A549 (cell line): ENCODE results near the gene ANKRD24. TPM values are rescaled to one million over a fixed set of nuclear protein-coding genes. Genes with fewer than 3 reads are reported as not detected.
"Not testable (repeated sequence)": the region's sequence is repeated elsewhere in the genome, so short reads cannot be mapped to it uniquely, and the experiment has no call there.

Experiments
- ATAC-seq, 2 experiments: fragments of 200-7000 bp in 1 of 2; fragments of >200 bp in 1 of 2; cut with Nextera tagmentation in 1 of 2; cut with Tn5 transposase in 1 of 2; 3 replicates each; pipeline versions ENCODE4 v1.8.0 to v1.9.1; 2018 to 2020; ENCODE audit warnings: mild to moderate bottlenecking in 1 of 2, moderate library complexity in 1 of 2
- CTCF ChIA-PET: fragments of 300-600 bp; sonication (Branson Sonifier 250); formaldehyde crosslinking; extraction: SDS; loops from one replicate; lab custom pipeline; 2021; ENCODE audit warnings: antibody characterized with exemption, inconsistent platforms; lab: Yijun Ruan, JAX
- POLR2A ChIA-PET: fragments of 350-600 bp; formaldehyde crosslinking; extraction: SDS; loops from one replicate; lab custom pipeline; 2021; ENCODE audit warnings: antibody characterized with exemption, inconsistent platforms; lab: Yijun Ruan, JAX
- DNase-seq, 2 experiments: peaks; one replicate each; pipeline versions ENCODE4 v3.0.0 to v3.0.0-alpha.2; 2011 to 2016; ENCODE audit warnings: low read depth in 1 of 2, low spot score in 1 of 2
- FAIRE-seq: peaks from 2 replicates; lab custom pipeline; 2011; peaks lifted over from hg19 to GRCh38; lab: Jason Lieb, UNC
- H3K27ac ChIP-seq, 2 experiments: fragments of >200 bp; sonication (Bioruptor Twin); formaldehyde crosslinking; 3 replicates each; pipeline ENCODE4 v1.5.1; 2016 to 2017
- H3K4me1 ChIP-seq: fragments of >200 bp; sonication (Bioruptor Twin); formaldehyde crosslinking; 3 replicates; pipeline ENCODE4 v1.6.1; 2016
- H3K4me2 ChIP-seq: fragments of >200 bp; sonication (Bioruptor Twin); formaldehyde crosslinking; 3 replicates; pipeline ENCODE4 v1.6.1; 2016
- H3K4me3 ChIP-seq: fragments of >200 bp; sonication (Bioruptor Twin); formaldehyde crosslinking; 3 replicates; pipeline ENCODE4 v1.5.1; 2016
- H3K9me3 ChIP-seq: fragments of >200 bp; sonication (Bioruptor Twin); formaldehyde crosslinking; 3 replicates; pipeline ENCODE4 v1.6.1; 2016
- CTCF ChIP-seq: fragments of >200 bp; sonication (Bioruptor Twin); formaldehyde crosslinking; IDR thresholded peaks from 3 replicates; pipeline ENCODE4 v1.5.1; 2016
- EHMT2 ChIP-seq: fragments of 200-600 bp; sonication (generic); IDR thresholded peaks from 2 replicates; pipeline ENCODE4 v1.6.1; 2016; ENCODE audit warnings: antibody characterized with exemption, low read depth, mild to moderate bottlenecking, moderate library complexity
- FOSB ChIP-seq: fragments of 250-450 bp; sonication (Bioruptor Pico); IDR thresholded peaks from 2 replicates; pipeline ENCODE4 v1.5.0; 2020; ENCODE audit warnings: mild to moderate bottlenecking, moderate library complexity
- FOSL2 ChIP-seq, 2 experiments: fragments of 450-650 bp in 1 of 2; fragments of >200 bp in 1 of 2; sonication (Bioruptor Twin) in 1 of 2; formaldehyde crosslinking; IDR thresholded peaks; 2 replicates each; pipeline versions ENCODE4 v1.5.0 to v1.6.1; 2016 to 2020; ENCODE audit warnings: mild to moderate bottlenecking in 1 of 2, moderate library complexity in 1 of 2
- MAZ ChIP-seq: fragments of 150-350 bp; IDR thresholded peaks from 2 replicates; pipeline ENCODE4 v1.6.1; 2014; ENCODE audit warnings: antibody characterized with exemption, low read depth, low read length, borderline replicate concordance
- ZFP36 ChIP-seq: fragments of 450-650 bp; IDR thresholded peaks from 2 replicates; pipeline ENCODE4 v1.6.1; 2014; ENCODE audit warnings: borderline replicate concordance; ENCODE audit not compliant: partially characterized antibody
- WGBS: methylation state at CpG from one replicate; pipeline ENCODE4 v1.1.6; 2017; ENCODE audit errors: missing lambda C conversion rate; 5-methylcytosine and 5-hydroxymethylcytosine counted together
- polyA plus RNA-seq, 4 experiments: library from polyadenylated mRNA; depleted of rRNA in 3 of 4; stranded (reverse); fragments of >200 nt; fragmentation: RNase III in 1 of 4; extraction: RNeasy Plus Mini Kit Qiagen cat#74134 plus additional on column Dnase treatment in 1 of 4; gene quantifications; 2 replicates in 3 of 4; 3 replicates in 1 of 4; pipeline ENCODE4 v1.2.3, GENCODE V29; 2011 to 2017
- TF ChIP-seq, protein P1 (sequence below): fragments of 150-350 bp; IDR thresholded peaks from 2 replicates; pipeline ENCODE4 v1.6.1; 2014; ENCODE audit warnings: low read depth, mild to moderate bottlenecking, low read length

ANKRD24 gene
- polyA plus RNA-seq, 2 of the 4 experiments (the other 2 are of a cell fraction), result 0.28 to 0.36 TPM

DNA sequence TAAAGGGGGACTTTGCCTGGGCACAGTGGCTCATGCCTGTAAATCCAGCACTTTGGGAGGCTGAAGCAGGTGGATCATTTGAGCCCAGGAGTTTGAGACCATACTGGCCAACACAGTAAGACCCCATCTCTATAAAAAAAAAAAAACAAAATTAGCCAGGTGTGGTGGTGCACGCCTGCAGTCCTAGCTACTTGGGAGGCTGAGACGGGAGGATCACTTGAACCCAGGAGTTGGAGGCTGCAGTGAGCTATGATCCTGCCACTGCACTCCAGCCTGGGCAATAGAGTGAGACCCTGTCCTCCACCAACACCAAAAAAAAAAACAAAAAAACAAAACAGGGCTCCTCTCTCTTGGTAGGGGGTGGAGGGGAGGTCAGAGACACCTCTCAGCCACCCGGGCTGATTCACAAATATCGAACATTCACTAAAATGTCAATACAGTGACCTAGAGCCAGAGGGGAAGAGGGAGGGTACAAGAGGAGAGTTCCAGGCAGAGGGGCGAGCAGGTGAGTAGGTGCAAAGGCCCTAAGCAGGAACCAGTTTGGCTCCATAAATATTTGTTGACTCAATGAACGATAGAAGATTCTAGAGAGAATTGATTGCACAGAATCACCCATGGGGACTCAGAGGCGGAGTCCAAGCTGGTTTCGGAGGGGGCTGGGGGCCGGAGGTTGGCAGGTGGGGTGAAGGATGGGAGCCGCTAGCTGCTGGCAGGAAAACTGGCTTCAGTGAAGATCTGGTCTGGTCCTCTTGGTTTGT lies 30.1 kb upstream of the ANKRD24 start:
- CTCF ChIA-PET, result interaction anchor here (0.9 to 3.4 kb wide), 2 partner anchors 12 to 17 kb away, joined by 4 to 15 read pairs; no protein-coding TSS in a partner anchor
- no peak for ATAC-seq
- WGBS, result 84% methylated on average over 10 of the region's 10 CpGs
- no peaks in the 10 kb centered on the region for H3K9me3 ChIP-seq
- peaks cover 13% of the 10 kb centered on the region for H3K4me1 ChIP-seq
- no peak overlapping the region for H3K4me2 ChIP-seq
- H3K27ac ChIP-seq, result no peak overlapping the region
- no peak for TF ChIP-seq CTCF
- TF ChIP-seq, all 56 proteins: peak for 0
- DNase-seq (no peak), FAIRE-seq (no peak)
- POLR2A ChIA-PET, result no interaction called here
- H3K4me3 ChIP-seq, result no peak overlapping the region

GRCh38 chr19:4154571-4155312 lies 27.7 kb upstream of the ANKRD24 start:
- WGBS, result 80% methylated on average over 9 of the region's 21 CpGs

GRCh38 chr19:4157164-4157563 lies 25.3 kb upstream of the ANKRD24 start:
- WGBS, result 90% methylated on average over 2 of the region's 6 CpGs
- TF ChIP-seq EHMT2 (no peak), ZFP36 (peak; percentile 62), MAZ (no peak)
- Histone ChIP-seq H3K4me2 (no peak overlapping the region), H3K4me3 (no peak overlapping the region), H3K4me1 (no peaks in the 10 kb centered on the region), H3K9me3 (no peaks in the 10 kb centered on the region), H3K27ac (no peak overlapping the region)
- no peak for ATAC-seq
- ChIA-PET POLR2A (no interaction called here), CTCF (interaction anchor here (0.7 to 5.1 kb wide), 5 partner anchors 9 to 43 kb away, joined by 3 to 31 read pairs (median 3); no protein-coding TSS in a partner anchor)
- no peak for DNase-seq
- FAIRE-seq, result no peak

More at GRCh38 chr19:4154571-4155312, 27.7 kb upstream of the ANKRD24 start:
- no peak for ATAC-seq
- Histone ChIP-seq H3K4me1 (peaks cover 6% of the 10 kb centered on the region), H3K4me2 (no peak overlapping the region), H3K9me3 (no peaks in the 10 kb centered on the region), H3K4me3 (no peak overlapping the region), H3K27ac (no peak overlapping the region)
- CTCF ChIA-PET, result interaction anchor here (0.9 to 3.4 kb wide), 6 partner anchors 9 to 167 kb away, joined by 3 to 15 read pairs (median 6); no protein-coding TSS in a partner anchor
- no peak for FAIRE-seq
- POLR2A ChIA-PET, result no interaction called here
- no peak for DNase-seq
- TF ChIP-seq, protein P1, sequence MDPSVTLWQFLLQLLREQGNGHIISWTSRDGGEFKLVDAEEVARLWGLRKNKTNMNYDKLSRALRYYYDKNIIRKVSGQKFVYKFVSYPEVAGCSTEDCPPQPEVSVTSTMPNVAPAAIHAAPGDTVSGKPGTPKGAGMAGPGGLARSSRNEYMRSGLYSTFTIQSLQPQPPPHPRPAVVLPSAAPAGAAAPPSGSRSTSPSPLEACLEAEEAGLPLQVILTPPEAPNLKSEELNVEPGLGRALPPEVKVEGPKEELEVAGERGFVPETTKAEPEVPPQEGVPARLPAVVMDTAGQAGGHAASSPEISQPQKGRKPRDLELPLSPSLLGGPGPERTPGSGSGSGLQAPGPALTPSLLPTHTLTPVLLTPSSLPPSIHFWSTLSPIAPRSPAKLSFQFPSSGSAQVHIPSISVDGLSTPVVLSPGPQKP, result no peak
- no peak for TF ChIP-seq FOSB (CRISPR knock-in tag)

- DNase-seq; ATAC-seq; H3K9me3 ChIP-seq; H3K4me1 ChIP-seq; H3K4me3 ChIP-seq; POLR2A ChIA-PET; FAIRE-seq; H3K4me2 ChIP-seq; TF ChIP-seq FOSL2 (IDR thresholded peaks at IDR 0.05): not testable (repeated sequence)
- CTCF ChIA-PET, result interaction anchor here (0.6 to 5.1 kb wide), 6 partner anchors 9 to 168 kb away, joined by 3 to 31 read pairs (median 4); no protein-coding TSS in a partner anchor
- 66% methylated on average over 8 of the region's 8 CpGs for WGBS
- TF ChIP-seq FOSL2 (CRISPR knock-in tag; IDR thresholded peaks at IDR 0.05), result peak; percentile 42; the same call in 1 of the 2 replicates
- TF ChIP-seq, all 56 proteins: peak for 1; not testable (repeated sequence) for 55
- not testable (repeated sequence) for H3K27ac ChIP-seq
Measured at GRCh38 chr19:4157971-4158370, 24.5 kb upstream of the ANKRD24 start.
